ENCODE measurements around the gene MYO5B.
"Not testable (repeated sequence)": the region's sequence is repeated elsewhere in the genome, so short reads cannot be mapped to it uniquely, and the experiment has no call there.

DNA sequence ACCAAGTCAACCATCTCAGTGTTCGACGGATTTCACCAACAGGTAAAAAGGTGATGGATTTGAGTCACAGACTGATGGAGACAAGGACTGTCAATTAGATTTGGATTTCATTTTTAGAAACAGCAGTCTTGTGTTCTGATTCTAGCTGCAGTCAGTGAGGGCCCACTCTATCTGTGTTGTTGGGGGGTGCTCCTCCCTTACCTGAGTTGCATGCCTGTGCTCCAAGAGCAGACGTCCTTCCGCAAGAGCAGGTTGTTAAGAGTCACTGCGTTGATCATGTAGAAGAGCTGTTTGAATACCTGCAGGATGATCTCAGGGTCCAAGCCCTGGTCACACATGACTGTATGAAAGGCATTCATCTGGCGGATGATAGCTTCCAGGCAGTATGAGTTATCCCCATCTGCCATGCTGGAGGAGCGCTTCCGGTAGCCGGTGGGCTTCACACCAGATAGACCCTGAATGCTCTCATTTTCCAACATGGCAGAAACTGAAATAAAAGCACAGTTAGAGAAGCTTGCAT is 357.6 kb downstream of the MYO5B start:
- TF ChIP-seq, protein P1, sequence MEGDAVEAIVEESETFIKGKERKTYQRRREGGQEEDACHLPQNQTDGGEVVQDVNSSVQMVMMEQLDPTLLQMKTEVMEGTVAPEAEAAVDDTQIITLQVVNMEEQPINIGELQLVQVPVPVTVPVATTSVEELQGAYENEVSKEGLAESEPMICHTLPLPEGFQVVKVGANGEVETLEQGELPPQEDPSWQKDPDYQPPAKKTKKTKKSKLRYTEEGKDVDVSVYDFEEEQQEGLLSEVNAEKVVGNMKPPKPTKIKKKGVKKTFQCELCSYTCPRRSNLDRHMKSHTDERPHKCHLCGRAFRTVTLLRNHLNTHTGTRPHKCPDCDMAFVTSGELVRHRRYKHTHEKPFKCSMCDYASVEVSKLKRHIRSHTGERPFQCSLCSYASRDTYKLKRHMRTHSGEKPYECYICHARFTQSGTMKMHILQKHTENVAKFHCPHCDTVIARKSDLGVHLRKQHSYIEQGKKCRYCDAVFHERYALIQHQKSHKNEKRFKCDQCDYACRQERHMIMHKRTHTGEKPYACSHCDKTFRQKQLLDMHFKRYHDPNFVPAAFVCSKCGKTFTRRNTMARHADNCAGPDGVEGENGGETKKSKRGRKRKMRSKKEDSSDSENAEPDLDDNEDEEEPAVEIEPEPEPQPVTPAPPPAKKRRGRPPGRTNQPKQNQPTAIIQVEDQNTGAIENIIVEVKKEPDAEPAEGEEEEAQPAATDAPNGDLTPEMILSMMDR (IDR thresholded peaks at IDR 0.05; ENCODE audit: low read depth, low read length, poor library complexity, severe bottlenecking): not testable (repeated sequence)
- TF ChIP-seq EZH2phosphoT487 (IDR thresholded peaks at IDR 0.05; ENCODE audit: borderline replicate concordance, low read length): not testable (repeated sequence)

Measured in DOHH2 (cell line).